ENCODE results near the gene WASF3. TPM values are rescaled to one million over a fixed set of nuclear protein-coding genes. Genes with fewer than 3 reads are reported as not detected.

WASF3 gene
- total RNA-seq, 1 experiment from 2014 or later = 3.4 TPM

DNA sequence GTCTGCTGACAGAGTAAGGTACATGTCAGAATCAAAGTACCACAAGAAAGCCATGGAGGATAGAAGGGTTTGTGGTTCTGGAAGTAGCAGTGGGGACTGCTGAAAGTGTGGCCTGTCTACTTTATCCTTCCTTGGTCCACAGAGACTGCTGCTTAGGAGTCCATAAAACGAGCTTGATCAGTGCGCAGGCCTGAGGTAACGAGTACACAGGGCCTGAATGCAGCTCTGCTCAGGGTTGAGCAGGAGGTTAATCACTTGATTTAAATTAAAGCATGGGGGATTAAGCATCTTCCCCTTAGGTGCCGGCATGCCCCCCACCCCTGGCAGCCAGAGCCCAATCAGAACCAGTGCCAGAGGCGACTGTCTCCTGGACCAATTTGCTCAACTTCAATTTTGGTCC is 34.9 kb upstream of the WASF3 start:
- H3K27me3 ChIP-seq (ENCODE audit: insufficient read depth, low read length) = peaks cover 21% of the 10 kb centered on the region
- POLR2A ChIA-PET = no interaction called here
- intact Hi-C loops (cut with micrococcal nuclease) = no loop called here
- TF ChIP-seq SIN3A (IDR thresholded peaks at IDR 0.05; ENCODE audit: low read depth) = no peak
- no peak for TF ChIP-seq POLR2AphosphoS5 (IDR thresholded peaks at IDR 0.05; ENCODE audit: low read depth, low read length)
- TF ChIP-seq, protein P1, sequence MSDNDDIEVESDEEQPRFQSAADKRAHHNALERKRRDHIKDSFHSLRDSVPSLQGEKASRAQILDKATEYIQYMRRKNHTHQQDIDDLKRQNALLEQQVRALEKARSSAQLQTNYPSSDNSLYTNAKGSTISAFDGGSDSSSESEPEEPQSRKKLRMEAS (IDR thresholded peaks at IDR 0.05) = no peak
- TF ChIP-seq EZH2phosphoT487 (IDR thresholded peaks at IDR 0.05; ENCODE audit: borderline replicate concordance) = no peak
- TF ChIP-seq EZH2 (IDR thresholded peaks at IDR 0.05) = no peak
- no peak for TF ChIP-seq JUND (IDR thresholded peaks at IDR 0.05)
- TF ChIP-seq, protein P2, sequence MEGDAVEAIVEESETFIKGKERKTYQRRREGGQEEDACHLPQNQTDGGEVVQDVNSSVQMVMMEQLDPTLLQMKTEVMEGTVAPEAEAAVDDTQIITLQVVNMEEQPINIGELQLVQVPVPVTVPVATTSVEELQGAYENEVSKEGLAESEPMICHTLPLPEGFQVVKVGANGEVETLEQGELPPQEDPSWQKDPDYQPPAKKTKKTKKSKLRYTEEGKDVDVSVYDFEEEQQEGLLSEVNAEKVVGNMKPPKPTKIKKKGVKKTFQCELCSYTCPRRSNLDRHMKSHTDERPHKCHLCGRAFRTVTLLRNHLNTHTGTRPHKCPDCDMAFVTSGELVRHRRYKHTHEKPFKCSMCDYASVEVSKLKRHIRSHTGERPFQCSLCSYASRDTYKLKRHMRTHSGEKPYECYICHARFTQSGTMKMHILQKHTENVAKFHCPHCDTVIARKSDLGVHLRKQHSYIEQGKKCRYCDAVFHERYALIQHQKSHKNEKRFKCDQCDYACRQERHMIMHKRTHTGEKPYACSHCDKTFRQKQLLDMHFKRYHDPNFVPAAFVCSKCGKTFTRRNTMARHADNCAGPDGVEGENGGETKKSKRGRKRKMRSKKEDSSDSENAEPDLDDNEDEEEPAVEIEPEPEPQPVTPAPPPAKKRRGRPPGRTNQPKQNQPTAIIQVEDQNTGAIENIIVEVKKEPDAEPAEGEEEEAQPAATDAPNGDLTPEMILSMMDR (IDR thresholded peaks at IDR 0.05 in 2 of 3, conservative IDR thresholded peaks at IDR 0.05 in 1 of 3; ENCODE audit: borderline replicate concordance in 1 of 3, insufficient read depth in 1 of 3, low read depth in 2 of 3, low read length in 2 of 3) = no peak
- no peak for TF ChIP-seq YY1 (IDR thresholded peaks at IDR 0.05; ENCODE audit: extremely low read depth, insufficient replicate concordance, low read depth, low read length)
- TF ChIP-seq, protein P3, sequence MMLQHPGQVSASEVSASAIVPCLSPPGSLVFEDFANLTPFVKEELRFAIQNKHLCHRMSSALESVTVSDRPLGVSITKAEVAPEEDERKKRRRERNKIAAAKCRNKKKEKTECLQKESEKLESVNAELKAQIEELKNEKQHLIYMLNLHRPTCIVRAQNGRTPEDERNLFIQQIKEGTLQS (IDR thresholded peaks at IDR 0.05) = no peak
- TF ChIP-seq CEBPB (IDR thresholded peaks at IDR 0.05; ENCODE audit: low read depth) = no peak
- TF ChIP-seq EGR1 (IDR thresholded peaks at IDR 0.05; ENCODE audit: low read depth) = no peak
- TF ChIP-seq CBX3 (IDR thresholded peaks at IDR 0.05; ENCODE audit: low read depth) = no peak
- TF ChIP-seq ELF1 (IDR thresholded peaks at IDR 0.05; ENCODE audit: borderline replicate concordance, low read depth) = no peak
- TF ChIP-seq SP1 (IDR thresholded peaks at IDR 0.05; ENCODE audit: low read depth) = no peak
- TF ChIP-seq, protein P4, sequence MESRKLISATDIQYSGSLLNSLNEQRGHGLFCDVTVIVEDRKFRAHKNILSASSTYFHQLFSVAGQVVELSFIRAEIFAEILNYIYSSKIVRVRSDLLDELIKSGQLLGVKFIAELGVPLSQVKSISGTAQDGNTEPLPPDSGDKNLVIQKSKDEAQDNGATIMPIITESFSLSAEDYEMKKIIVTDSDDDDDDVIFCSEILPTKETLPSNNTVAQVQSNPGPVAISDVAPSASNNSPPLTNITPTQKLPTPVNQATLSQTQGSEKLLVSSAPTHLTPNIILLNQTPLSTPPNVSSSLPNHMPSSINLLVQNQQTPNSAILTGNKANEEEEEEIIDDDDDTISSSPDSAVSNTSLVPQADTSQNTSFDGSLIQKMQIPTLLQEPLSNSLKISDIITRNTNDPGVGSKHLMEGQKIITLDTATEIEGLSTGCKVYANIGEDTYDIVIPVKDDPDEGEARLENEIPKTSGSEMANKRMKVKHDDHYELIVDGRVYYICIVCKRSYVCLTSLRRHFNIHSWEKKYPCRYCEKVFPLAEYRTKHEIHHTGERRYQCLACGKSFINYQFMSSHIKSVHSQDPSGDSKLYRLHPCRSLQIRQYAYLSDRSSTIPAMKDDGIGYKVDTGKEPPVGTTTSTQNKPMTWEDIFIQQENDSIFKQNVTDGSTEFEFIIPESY (IDR thresholded peaks at IDR 0.05; ENCODE audit: extremely low read depth, insufficient replicate concordance, low read length) = no peak
- no peak for TF ChIP-seq ZNF274 (IDR thresholded peaks at IDR 0.05; ENCODE audit: low read depth, low read length)
- no peak for TF ChIP-seq POLR2A (IDR thresholded peaks at IDR 0.05; ENCODE audit: borderline replicate concordance, extremely low read depth, insufficient read depth, insufficient read length)
- TF ChIP-seq SRF (IDR thresholded peaks at IDR 0.05; ENCODE audit: low read depth) = no peak
- H3K9ac ChIP-seq (ENCODE audit: low read length) = no peak overlapping the region
- ATAC-seq (no peak), DNase-seq (ENCODE audit: low read depth, low spot score) (no peak)
- no peak overlapping the region for H3K27ac ChIP-seq (ENCODE audit: low read depth, low read length)
- H3K9me3 ChIP-seq (ENCODE audit: control insufficient read depth in 1 of 2, insufficient read depth in 1 of 2, low read depth in 1 of 2, low read length in 2 of 2) = no peaks in the 10 kb centered on the region
- no peak overlapping the region for H2AFZ ChIP-seq (ENCODE audit: low read depth, low read length, poor library complexity, severe bottlenecking)
- H3K79me2 ChIP-seq (ENCODE audit: insufficient read depth, low read length) = no peaks in the 10 kb centered on the region
- no peaks in the 10 kb centered on the region for H3K9me2 ChIP-seq (ENCODE audit: insufficient read depth)
- H3K36me3 ChIP-seq (ENCODE audit: control insufficient read depth in 1 of 2, insufficient read depth in 2 of 2, low read length in 2 of 2) = no peaks in the 10 kb centered on the region
- H3K4me1 ChIP-seq (ENCODE audit: control insufficient read depth in 1 of 2, insufficient read depth in 2 of 2, low read length in 2 of 2) = no peaks in the 10 kb centered on the region
- no TSS peak for BruUV-seq (replicated peaks)
- H4K20me1 ChIP-seq (ENCODE audit: insufficient read depth) = no peaks in the 10 kb centered on the region
- CTCF ChIA-PET = no interaction called here
- no peak overlapping the region for H3K4me2 ChIP-seq (ENCODE audit: low read length)
- RAD21 ChIA-PET (ENCODE audit: low non-redundant PET in 1 of 2, low total read pairs in 2 of 2, uncharacterized antibody in 2 of 2, unreplicated experiment in 2 of 2) = no interaction called here
- H3K4me3 ChIP-seq (replicated peaks in 1 of 2; ENCODE audit: low read depth in 1 of 2, low read length in 2 of 2) = no peak overlapping the region
